ENCODE data around the gene IL2.

DNA sequence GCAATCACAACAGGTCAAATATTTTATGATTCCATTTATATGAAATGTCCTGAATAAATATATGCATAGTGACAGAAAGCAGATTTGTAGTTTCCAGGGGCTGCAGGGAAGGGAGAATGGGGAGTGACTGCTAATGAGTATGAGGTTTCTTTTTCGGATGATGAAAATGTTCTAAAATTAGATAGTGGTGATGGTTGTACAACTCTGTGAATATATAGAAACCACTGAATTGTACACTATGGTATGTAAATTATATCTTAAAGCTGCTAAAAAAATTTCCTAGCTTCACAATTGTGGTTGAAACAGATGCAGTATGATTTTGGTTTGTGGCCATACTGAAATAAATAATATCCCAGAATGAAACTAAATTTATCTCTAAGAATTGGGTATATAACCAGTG is 12.9 kb upstream of the IL2 start:
- no peak for TF ChIP-seq POLR2A (IDR thresholded peaks at IDR 0.05)
- TF ChIP-seq, protein P1, sequence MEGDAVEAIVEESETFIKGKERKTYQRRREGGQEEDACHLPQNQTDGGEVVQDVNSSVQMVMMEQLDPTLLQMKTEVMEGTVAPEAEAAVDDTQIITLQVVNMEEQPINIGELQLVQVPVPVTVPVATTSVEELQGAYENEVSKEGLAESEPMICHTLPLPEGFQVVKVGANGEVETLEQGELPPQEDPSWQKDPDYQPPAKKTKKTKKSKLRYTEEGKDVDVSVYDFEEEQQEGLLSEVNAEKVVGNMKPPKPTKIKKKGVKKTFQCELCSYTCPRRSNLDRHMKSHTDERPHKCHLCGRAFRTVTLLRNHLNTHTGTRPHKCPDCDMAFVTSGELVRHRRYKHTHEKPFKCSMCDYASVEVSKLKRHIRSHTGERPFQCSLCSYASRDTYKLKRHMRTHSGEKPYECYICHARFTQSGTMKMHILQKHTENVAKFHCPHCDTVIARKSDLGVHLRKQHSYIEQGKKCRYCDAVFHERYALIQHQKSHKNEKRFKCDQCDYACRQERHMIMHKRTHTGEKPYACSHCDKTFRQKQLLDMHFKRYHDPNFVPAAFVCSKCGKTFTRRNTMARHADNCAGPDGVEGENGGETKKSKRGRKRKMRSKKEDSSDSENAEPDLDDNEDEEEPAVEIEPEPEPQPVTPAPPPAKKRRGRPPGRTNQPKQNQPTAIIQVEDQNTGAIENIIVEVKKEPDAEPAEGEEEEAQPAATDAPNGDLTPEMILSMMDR (IDR thresholded peaks at IDR 0.05): no peak

All from adrenal gland (tissue), 5 donors.